HG03520 (cell line): ENCODE results near the gene TPX2.
"Not testable (repeated sequence)": the region's sequence is repeated elsewhere in the genome, so short reads cannot be mapped to it uniquely, and the experiment has no call there.

Experiments
- ATAC-seq: cut with Tn5 transposase; IDR thresholded peaks from one replicate; pipeline ENCODE4 v1.9.1; 2021; ENCODE audit warnings: mild to moderate bottlenecking, moderate library complexity; ENCODE audit not compliant: unreplicated experiment

Gene TPX2

GRCh38 chr20:31718952-31719643 is 20.0 kb upstream of the TPX2 start:
- no peak for ATAC-seq

- ATAC-seq: no peak
Observed at GRCh38 chr20:31719644-31720485, 19.2 kb upstream of the TPX2 start.

GRCh38 chr20:31720486-31721407 is 18.3 kb upstream of the TPX2 start:
- no peak for ATAC-seq

- ATAC-seq: no peak
Observed at GRCh38 chr20:31721408-31722256, 17.5 kb upstream of the TPX2 start.

- no peak for ATAC-seq
Observed at GRCh38 chr20:31722257-31723068, 16.6 kb upstream of the TPX2 start, which contains the start of gene BCL2L1. Gene BCL2L1 (minus strand): TSS chr20:31722868. CDS start chr20:31722218, 650 bp downstream.

- ATAC-seq: no peak
Observed at GRCh38 chr20:31723069-31723318, 16.1 kb upstream of the TPX2 start.

GRCh38 chr20:31723319-31724078 is 15.6 kb upstream of the TPX2 start:
- peak; percentile 86 for ATAC-seq

GRCh38 chr20:31731321-31731717 is 7.8 kb upstream of the TPX2 start:
- ATAC-seq: no peak

GRCh38 chr20:31739550-31739977 is 474 bp downstream of the TPX2 start:
- ATAC-seq: no peak

- ATAC-seq: no peak
Observed at GRCh38 chr20:31740208-31740607, 1.1 kb downstream of the TPX2 start.

- ATAC-seq: no peak
Observed at GRCh38 chr20:31740656-31741323, 1.7 kb downstream of the TPX2 start.

GRCh38 chr20:31746068-31746878 is 7.2 kb downstream of the TPX2 start:
- no peak for ATAC-seq

GRCh38 chr20:31747028-31747427 is 7.9 kb downstream of the TPX2 start:
- ATAC-seq: not testable (repeated sequence)

GRCh38 chr20:31747640-31748039 is 8.6 kb downstream of the TPX2 start:
- ATAC-seq: no peak

- ATAC-seq: no peak
Observed at GRCh38 chr20:31749223-31749622, 10.1 kb downstream of the TPX2 start.

GRCh38 chr20:31751126-31751525 is 12.0 kb downstream of the TPX2 start:
- no peak for ATAC-seq

- no peak for ATAC-seq
Observed at GRCh38 chr20:31757254-31757653, 18.2 kb downstream of the TPX2 start.
